Sigmoid colon (tissue), 4 donors: ENCODE measurements around the gene GBP3.

Source experiments
- POLR2AphosphoS5 ChIP-seq, 4 donors: sonication (generic); formaldehyde crosslinking; IDR thresholded peaks; one replicate each; pipeline ENCODE4 v1.6.1; 2017; ENCODE audit warnings: antibody characterized with exemption in 4 of 4
- TF ChIP-seq, protein P1 (sequence below), 4 experiments: fragments of 450-650 bp in 3 of 4; fragments of 200-600 bp in 1 of 4; IDR thresholded peaks; one replicate each; pipeline ENCODE4 v1.5.1; 2016 to 2019; ENCODE audit warnings: antibody characterized with exemption in 4 of 4, mild to moderate bottlenecking in 3 of 4, moderate library complexity in 2 of 4

DNA sequence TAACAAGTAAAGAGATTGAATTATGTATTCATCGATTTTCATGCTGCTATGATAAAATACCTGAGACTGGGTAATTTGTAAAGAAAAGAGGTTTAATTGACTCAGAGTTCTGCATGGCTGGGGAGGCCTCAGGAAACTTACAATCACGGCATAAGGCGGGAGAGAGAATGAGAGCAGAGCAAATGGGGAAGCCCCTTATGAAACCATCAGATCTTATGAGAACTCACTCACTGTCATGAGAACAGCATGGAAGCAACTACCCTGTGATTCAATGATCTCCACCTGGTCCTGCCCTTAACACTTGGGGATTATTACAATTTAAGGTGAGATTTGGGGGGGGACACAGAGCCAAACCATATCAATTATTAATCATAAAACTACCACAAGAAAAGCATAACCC is 3.3 kb upstream of the GBP3 start:
- TF ChIP-seq, protein P1, sequence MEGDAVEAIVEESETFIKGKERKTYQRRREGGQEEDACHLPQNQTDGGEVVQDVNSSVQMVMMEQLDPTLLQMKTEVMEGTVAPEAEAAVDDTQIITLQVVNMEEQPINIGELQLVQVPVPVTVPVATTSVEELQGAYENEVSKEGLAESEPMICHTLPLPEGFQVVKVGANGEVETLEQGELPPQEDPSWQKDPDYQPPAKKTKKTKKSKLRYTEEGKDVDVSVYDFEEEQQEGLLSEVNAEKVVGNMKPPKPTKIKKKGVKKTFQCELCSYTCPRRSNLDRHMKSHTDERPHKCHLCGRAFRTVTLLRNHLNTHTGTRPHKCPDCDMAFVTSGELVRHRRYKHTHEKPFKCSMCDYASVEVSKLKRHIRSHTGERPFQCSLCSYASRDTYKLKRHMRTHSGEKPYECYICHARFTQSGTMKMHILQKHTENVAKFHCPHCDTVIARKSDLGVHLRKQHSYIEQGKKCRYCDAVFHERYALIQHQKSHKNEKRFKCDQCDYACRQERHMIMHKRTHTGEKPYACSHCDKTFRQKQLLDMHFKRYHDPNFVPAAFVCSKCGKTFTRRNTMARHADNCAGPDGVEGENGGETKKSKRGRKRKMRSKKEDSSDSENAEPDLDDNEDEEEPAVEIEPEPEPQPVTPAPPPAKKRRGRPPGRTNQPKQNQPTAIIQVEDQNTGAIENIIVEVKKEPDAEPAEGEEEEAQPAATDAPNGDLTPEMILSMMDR (IDR thresholded peaks at IDR 0.05), result no peak
- no peak for TF ChIP-seq POLR2AphosphoS5 (IDR thresholded peaks at IDR 0.05)
